Uterus (tissue), 2 donors: ENCODE measurements around the gene ZBTB40.

ENCODE experiments used
- CTCF ChIP-seq, 4 experiments: fragments of 200-600 bp in 2 of 4; fragments of 450-650 bp in 2 of 4; sonication (generic) in 2 of 4; IDR thresholded peaks; one replicate each; pipeline ENCODE4 v1.5.1; 2016 to 2019; ENCODE audit warnings: antibody characterized with exemption in 4 of 4, mild to moderate bottlenecking in 2 of 4, moderate library complexity in 1 of 4
- POLR2A ChIP-seq, 2 donors: fragments of 450-650 bp; IDR thresholded peaks; one replicate each; pipeline ENCODE4 v1.6.1; 2016; ENCODE audit warnings: antibody characterized with exemption in 2 of 2, mild to moderate bottlenecking in 1 of 2, moderate library complexity in 1 of 2

- TF ChIP-seq CTCF (IDR thresholded peaks at IDR 0.05) (no peak), POLR2A (IDR thresholded peaks at IDR 0.05) (no peak)
Measured at GRCh38 chr1:22575532-22576149, 124.0 kb downstream of the ZBTB40 start.
